ENCODE results near the gene SP2. TPM values are rescaled to one million over a fixed set of nuclear protein-coding genes. Genes with fewer than 3 reads are reported as not detected.

SP2 gene
- total and polyA plus RNA-seq, 2 of the 13 experiments (the other 11 are each of a cell fraction or from before 2014, with no cell fraction given) = 1.4 to 4.8 TPM

DNA sequence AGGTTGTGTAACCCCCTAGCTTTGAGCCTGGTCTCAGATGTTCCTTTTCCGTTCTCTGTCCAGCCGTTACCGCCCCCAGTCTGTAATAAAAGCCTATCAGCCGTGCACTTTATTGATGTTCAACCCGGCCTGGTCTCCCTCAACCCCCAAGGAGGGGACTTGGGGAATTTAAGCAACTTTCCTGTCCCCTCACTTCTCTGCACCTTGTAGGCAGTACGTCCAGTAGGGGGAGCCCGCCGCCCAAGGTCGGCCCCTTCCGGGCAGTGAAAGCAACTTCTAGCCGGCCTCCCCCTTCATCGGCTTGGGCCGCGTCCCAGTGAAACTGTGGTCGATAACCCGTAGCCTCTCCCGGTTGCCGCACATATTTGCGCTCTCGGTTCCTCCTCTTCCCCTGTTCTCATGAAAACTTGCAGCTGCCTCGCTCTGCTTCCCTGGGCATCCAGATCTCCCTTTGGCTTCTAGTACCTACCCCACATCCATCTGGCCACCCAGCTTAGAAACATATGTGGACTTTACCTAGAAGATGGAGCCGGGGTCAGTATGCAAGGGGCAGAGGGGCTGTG, 53.2 kb downstream of the SP2 start:
- FAIRE-seq = peak; percentile 81
- peak; percentile 78 for ATAC-seq
- H3K36me3 ChIP-seq (replicated peaks in 1 of 2; ENCODE audit: control insufficient read depth in 1 of 2, insufficient read depth in 2 of 2, low read length in 2 of 2) = peaks cover 6 to 33% of the 10 kb centered on the region in 2 experiments
- H4K20me1 ChIP-seq (ENCODE audit: insufficient read depth, low read length) = no peaks in the 10 kb centered on the region
- intact Hi-C loops (cut with micrococcal nuclease; ENCODE audit: unreplicated experiment) = loop anchor here (1.0 to 2.0 kb wide), 4 partner anchors 21 to 106 kb away; no protein-coding TSS in a partner anchor
- peak overlapping the region; percentile 18 to 43 (median 28); a peak in 5 of 6 replicates for H3K4me3 ChIP-seq (replicated peaks in 1 of 3; ENCODE audit: insufficient read depth in 1 of 3, low read depth in 2 of 3, low read length in 3 of 3)
- DNase-seq (ENCODE audit: low spot score) = peak; percentile 80
- no peak overlapping the region for H2AFZ ChIP-seq (ENCODE audit: low read length)
- H3K9me3 ChIP-seq (ENCODE audit: low read length) = no peaks in the 10 kb centered on the region
- H3K27ac ChIP-seq (ENCODE audit: extremely low read length, insufficient read depth, low read length) = peak overlapping the region; percentile 76
- H3K4me1 ChIP-seq (ENCODE audit: insufficient read depth, low read length) = peaks cover 90% of the 10 kb centered on the region
- POLR2A ChIA-PET = interaction anchor here (0.9 to 15.1 kb wide), 8 partner anchors 8 to 118 kb away, joined by 3 to 267 read pairs (median 18); partner anchors contain the start of genes CDK5RAP3, LRRC46, MRPL10 and NFE2L1
- no peaks in the 10 kb centered on the region for H3K79me2 ChIP-seq (ENCODE audit: insufficient read depth, low read length)
- peak overlapping the region; percentile 39 for H3K9ac ChIP-seq (ENCODE audit: insufficient read depth, low read depth, low read length)
- H3K4me2 ChIP-seq (ENCODE audit: low read depth, low read length) = peak overlapping the region; percentile 76
- 4% methylated on average over 18 of the region's 22 CpGs for WGBS (ENCODE audit: low lambda C conversion rate)
- no peaks in the 10 kb centered on the region for H3K27me3 ChIP-seq (ENCODE audit: control insufficient read depth in 1 of 2, insufficient read depth in 2 of 2, low read length in 2 of 2)
- in situ Hi-C loops (cut with HindIII; ENCODE audit: extremely low pct_ligation_motif_present, low pct_unique_long_range_greater_than_20kb) = no loop called here
- CTCF ChIA-PET (ENCODE audit: low intra/inter-chr PET ratio, low total read pairs) = interaction anchor here (1.5 to 3.5 kb wide), 7 partner anchors 18 to 76 kb away, joined by 4 to 54 read pairs (median 12); partner anchors contain the start of gene CDK5RAP3
- BruUV-seq (replicated peaks) = no TSS peak
- no peak for TF ChIP-seq HOXD1 (CRISPR knock-in tag; IDR thresholded peaks at IDR 0.05)
- peak; percentile 45 for TF ChIP-seq KMT2A (CRISPR knock-in tag; IDR thresholded peaks at IDR 0.05)
- peak; percentile 70; the same call in 1 of the 2 replicates for TF ChIP-seq NFIB (CRISPR knock-in tag; IDR thresholded peaks at IDR 0.05; ENCODE audit: borderline replicate concordance)
- TF ChIP-seq ZNF746 (CRISPR knock-in tag; IDR thresholded peaks at IDR 0.05) = peak; percentile 68
- no peak for TF ChIP-seq RARA (CRISPR knock-in tag; IDR thresholded peaks at IDR 0.05)
- no peak for TF ChIP-seq CCAR2 (optimal IDR thresholded peaks at IDR 0.05; ENCODE audit: low read depth, low read length)
- no peak for TF ChIP-seq ZNF792 (CRISPR knock-in tag; IDR thresholded peaks at IDR 0.05)
- no peak for TF ChIP-seq ZBTB3 (CRISPR knock-in tag; IDR thresholded peaks at IDR 0.05; ENCODE audit: borderline replicate concordance, low read depth)
- TF ChIP-seq ONECUT2 (CRISPR knock-in tag; IDR thresholded peaks at IDR 0.05) = peak; percentile 83; the same call in 1 of the 2 replicates
- no peak for TF ChIP-seq ZFP82 (CRISPR knock-in tag; IDR thresholded peaks at IDR 0.05; ENCODE audit: borderline replicate concordance)
- no peak for TF ChIP-seq ZNF569 (CRISPR knock-in tag; IDR thresholded peaks at IDR 0.05; ENCODE audit: borderline replicate concordance)
- TF ChIP-seq RXRB (CRISPR knock-in tag; IDR thresholded peaks at IDR 0.05; ENCODE audit: borderline replicate concordance) = peak; percentile 44; the same call in 1 of the 2 replicates
- TF ChIP-seq NR2F6 (IDR thresholded peaks at IDR 0.05) = no peak
- TF ChIP-seq NR2F6 (CRISPR knock-in tag; IDR thresholded peaks at IDR 0.05) = peak; percentile 46; the same call in 1 of the 2 replicates
- TF ChIP-seq KDM4B (CRISPR knock-in tag; IDR thresholded peaks at IDR 0.05) = peak; percentile 88; the same call in 1 of the 2 replicates
- TF ChIP-seq ZBTB8A (CRISPR knock-in tag; IDR thresholded peaks at IDR 0.05; ENCODE audit: borderline replicate concordance, low read depth) = no peak
- 0 out of 2 replicates have a peak, but pooled peaks have one; percentile 87 for TF ChIP-seq NPAS2 (CRISPR knock-in tag; IDR thresholded peaks at IDR 0.05; ENCODE audit: borderline replicate concordance)
- TF ChIP-seq TARDBP (CRISPR knock-in tag; IDR thresholded peaks at IDR 0.05) = 0 out of 2 replicates have a peak, but pooled peaks have one; percentile 60
- TF ChIP-seq, protein P1, sequence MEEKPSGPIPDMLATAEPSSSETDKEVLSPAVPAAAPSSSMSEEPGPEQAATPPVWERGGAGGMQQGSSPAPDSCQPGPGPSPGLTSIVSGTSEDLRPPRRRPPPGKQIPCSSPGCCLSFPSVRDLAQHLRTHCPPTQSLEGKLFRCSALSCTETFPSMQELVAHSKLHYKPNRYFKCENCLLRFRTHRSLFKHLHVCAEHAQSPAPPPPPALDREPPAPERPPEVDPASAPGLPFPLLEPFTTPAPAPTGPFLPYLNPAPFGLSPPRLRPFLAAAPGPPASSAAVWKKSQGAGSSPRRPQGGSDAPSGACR (CRISPR knock-in tag; IDR thresholded peaks at IDR 0.05) = 0 out of 2 replicates have a peak, but pooled peaks have one; percentile 16
- TF ChIP-seq, protein P2, sequence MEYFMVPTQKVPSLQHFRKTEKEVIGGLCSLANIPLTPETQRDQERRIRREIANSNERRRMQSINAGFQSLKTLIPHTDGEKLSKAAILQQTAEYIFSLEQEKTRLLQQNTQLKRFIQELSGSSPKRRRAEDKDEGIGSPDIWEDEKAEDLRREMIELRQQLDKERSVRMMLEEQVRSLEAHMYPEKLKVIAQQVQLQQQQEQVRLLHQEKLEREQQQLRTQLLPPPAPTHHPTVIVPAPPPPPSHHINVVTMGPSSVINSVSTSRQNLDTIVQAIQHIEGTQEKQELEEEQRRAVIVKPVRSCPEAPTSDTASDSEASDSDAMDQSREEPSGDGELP (IDR thresholded peaks at IDR 0.05; ENCODE audit: borderline replicate concordance, low read depth) = peak; percentile 32; the same call in 1 of the 2 replicates
- TF ChIP-seq ZNF543 (CRISPR knock-in tag; IDR thresholded peaks at IDR 0.05) = 0 out of 2 replicates have a peak, but pooled peaks have one; percentile 24
- TF ChIP-seq PAX8 (CRISPR knock-in tag; IDR thresholded peaks at IDR 0.05; ENCODE audit: borderline replicate concordance) = no peak
- TF ChIP-seq SNAPC2 (CRISPR knock-in tag; IDR thresholded peaks at IDR 0.05) = peak; percentile 87; the same call in 1 of the 2 replicates
- TF ChIP-seq ZNF207 (IDR thresholded peaks at IDR 0.05; ENCODE audit: borderline replicate concordance) = no peak
- TF ChIP-seq ZNF24 (IDR thresholded peaks at IDR 0.05) = peak; percentile 37; the same call in 1 of the 2 replicates
- TF ChIP-seq ZNF773 (CRISPR knock-in tag; IDR thresholded peaks at IDR 0.05; ENCODE audit: borderline replicate concordance) = no peak

Data from HepG2 (cell line).